HepG2 (cell line): Measurements from ENCODE around the gene TIMM23. TPM values are rescaled to one million over a fixed set of nuclear protein-coding genes. Genes with fewer than 3 reads are reported as not detected.
A peak's percentile ranks its signal among the peaks of the same experiment; 100 is the strongest.

Experiments used
- ATM ChIP-seq: fragments of 450-650 bp; IDR thresholded peaks from 2 replicates; pipeline ENCODE4 v1.7.1; 2017; ENCODE audit warnings: mild to moderate bottlenecking, borderline replicate concordance
- HIVEP1 ChIP-seq: sonication (generic); formaldehyde crosslinking; IDR thresholded peaks from 2 replicates; pipeline ENCODE4 v1.4.0; 2020; ENCODE audit warnings: mild to moderate bottlenecking, missing genetic modification reagents
- HNRNPUL1 ChIP-seq: fragments of 200-400 bp; formaldehyde crosslinking; IDR thresholded peaks from 2 replicates; pipeline ENCODE4 v1.6.1; 2017; ENCODE audit warnings: low read depth, mild to moderate bottlenecking, low read length, moderate library complexity
- HOXA5 ChIP-seq: sonication (generic); formaldehyde crosslinking; IDR thresholded peaks from 2 replicates; pipeline ENCODE4 v1.4.0; 2020; ENCODE audit warnings: missing genetic modification reagents
- IRX3 ChIP-seq: sonication (generic); formaldehyde crosslinking; IDR thresholded peaks from 2 replicates; pipeline ENCODE4 v1.8.1; 2023; ENCODE audit warnings: mild to moderate bottlenecking, low read depth, missing genetic modification reagents, borderline replicate concordance
- KLF9 ChIP-seq: IDR thresholded peaks from 2 replicates; pipeline ENCODE4 v1.6.1; 2016; ENCODE audit warnings: low read depth
- MED13 ChIP-seq: sonication (generic); formaldehyde crosslinking; IDR thresholded peaks from 2 replicates; pipeline ENCODE4 v1.5.0; 2020; ENCODE audit warnings: missing genetic modification reagents
- NFE2 ChIP-seq: sonication (generic); formaldehyde crosslinking; IDR thresholded peaks from 2 replicates; pipeline ENCODE4 v1.4.0; 2020; ENCODE audit warnings: missing genetic modification reagents
- NONO ChIP-seq, 2 experiments: fragments of 450-650 bp in 1 of 2; sonication (generic) in 1 of 2; formaldehyde crosslinking in 1 of 2; IDR thresholded peaks in 1 of 2; conservative IDR thresholded peaks in 1 of 2; 2 replicates each; pipeline versions ENCODE4 v1.6.1 to v1.8.0; 2017 to 2022; ENCODE audit warnings: mild to moderate bottlenecking in 1 of 2, missing genetic modification reagents in 1 of 2, moderate library complexity in 1 of 2
- POGK ChIP-seq: sonication (generic); formaldehyde crosslinking; conservative IDR thresholded peaks from 2 replicates; pipeline ENCODE4 v1.8.0; 2022; ENCODE audit warnings: mild to moderate bottlenecking, moderate library complexity, missing genetic modification reagents
- RCOR2 ChIP-seq: IDR thresholded peaks from 2 replicates; pipeline ENCODE4 v1.6.1; 2016; ENCODE audit warnings: missing biosample characterization, missing genetic modification reagents
- SATB2 ChIP-seq: sonication (generic); formaldehyde crosslinking; IDR thresholded peaks from 2 replicates; pipeline ENCODE4 v1.5.0; 2020; ENCODE audit warnings: missing genetic modification reagents
- THAP11 ChIP-seq: IDR thresholded peaks from 2 replicates; pipeline ENCODE4 v1.6.1; 2016; ENCODE audit warnings: missing biosample characterization, missing genetic modification reagents
- TMF1 ChIP-seq: sonication (generic); formaldehyde crosslinking; IDR thresholded peaks from 2 replicates; pipeline ENCODE4 v1.8.1; 2022; ENCODE audit warnings: low read depth, missing genetic modification reagents
- ZBTB37 ChIP-seq: sonication (generic); formaldehyde crosslinking; IDR thresholded peaks from 2 replicates; pipeline ENCODE4 v1.4.0; 2020; ENCODE audit warnings: mild to moderate bottlenecking, missing genetic modification reagents
- ZFP36L1 ChIP-seq: sonication (generic); formaldehyde crosslinking; IDR thresholded peaks from 2 replicates; pipeline ENCODE4 v1.8.0; 2022; ENCODE audit warnings: mild to moderate bottlenecking, missing genetic modification reagents, moderate library complexity
- ZGPAT ChIP-seq: IDR thresholded peaks from 2 replicates; pipeline ENCODE4 v1.6.1; 2016; ENCODE audit warnings: mild to moderate bottlenecking
- ZNF205 ChIP-seq: IDR thresholded peaks from 2 replicates; pipeline ENCODE4 v1.6.1; 2018; ENCODE audit warnings: missing biosample characterization, missing genetic modification reagents
- ZNF264 ChIP-seq: sonication (generic); formaldehyde crosslinking; IDR thresholded peaks from 2 replicates; pipeline ENCODE4 v1.4.0; 2020; ENCODE audit warnings: missing genetic modification reagents
- ZNF619 ChIP-seq: sonication (generic); formaldehyde crosslinking; IDR thresholded peaks from 2 replicates; pipeline ENCODE4 v1.4.0; 2020; ENCODE audit warnings: mild to moderate bottlenecking, missing genetic modification reagents
- ZNF709 ChIP-seq: sonication (generic); formaldehyde crosslinking; IDR thresholded peaks from 2 replicates; pipeline ENCODE4 v1.5.0; 2020; ENCODE audit warnings: mild to moderate bottlenecking, missing genetic modification reagents
- ZNF770 ChIP-seq: sonication (generic); formaldehyde crosslinking; IDR thresholded peaks from 2 replicates; pipeline ENCODE4 v1.5.0; 2020; ENCODE audit warnings: mild to moderate bottlenecking, missing genetic modification reagents
- ZNF781 ChIP-seq: sonication (generic); formaldehyde crosslinking; IDR thresholded peaks from 2 replicates; pipeline ENCODE4 v1.5.1; 2020; ENCODE audit warnings: borderline replicate concordance, mild to moderate bottlenecking, missing genetic modification reagents; ENCODE audit errors: not compliant biosample characterization
- ZSCAN29 ChIP-seq: sonication (generic); formaldehyde crosslinking; conservative IDR thresholded peaks from 2 replicates; pipeline ENCODE4 v1.4.0; 2020; ENCODE audit warnings: mild to moderate bottlenecking, missing genetic modification reagents
- polyA plus RNA-seq, 8 experiments: library from polyadenylated mRNA; depleted of rRNA in 3 of 8; stranded (reverse) in 7 of 8; unstranded in 1 of 8; fragments of >200 nt; fragmentation: Illumina TruSeq in 4 of 8; extraction: Trizol in 4 of 8; gene quantifications; 2 replicates each; pipeline versions ENCODE4 v1.2.1 to v1.2.3, GENCODE V29; 2011 to 2016; ENCODE audit warnings: low read depth in 4 of 8, missing spikeins in 1 of 8, mixed read lengths in 1 of 8; ENCODE audit not compliant: insufficient read depth in 1 of 8
- total RNA-seq, 5 experiments: library from RNA; depleted of rRNA; stranded (reverse); fragments of >200 nt; fragmentation: Illumina TruSeq; extraction: Trizol; gene quantifications; 2 replicates each; pipeline ENCODE4 v1.2.3, GENCODE V29; 2016; ENCODE audit warnings: low read depth in 1 of 5

Gene TIMM23
- total and polyA plus RNA-seq, 2 of the 13 experiments (the other 11 are each of a cell fraction or from before 2014, with no cell fraction given) = 80.2 to 98.6 TPM

- TF ChIP-seq POGK (CRISPR knock-in tag) (no peak), NFE2 (CRISPR knock-in tag) (no peak), ZNF205 (CRISPR knock-in tag) (peak; percentile 59; the same call in 1 of the 2 replicates), MED13 (CRISPR knock-in tag) (peak; percentile 93; the same call in 1 of the 2 replicates), ZNF770 (peak; percentile 8; the same call in 1 of the 2 replicates), ZGPAT (CRISPR knock-in tag) (peak; percentile 94), ZBTB37 (CRISPR knock-in tag) (peak; percentile 69; the same call in 1 of the 2 replicates), ZNF619 (CRISPR knock-in tag) (no peak), HNRNPUL1 (no peak), TMF1 (CRISPR knock-in tag) (0 out of 2 replicates have a peak, but pooled peaks have one; percentile 55), ZNF264 (peak; percentile 29; the same call in 1 of the 2 replicates), SATB2 (CRISPR knock-in tag) (no peak), HIVEP1 (CRISPR knock-in tag) (no peak), KLF9 (CRISPR knock-in tag) (0 out of 2 replicates have a peak, but pooled peaks have one; percentile 26), ZNF709 (CRISPR knock-in tag) (peak; percentile 31; the same call in 1 of the 2 replicates), ZSCAN29 (CRISPR knock-in tag) (peak; percentile 64; the same call in 1 of the 2 replicates), ATM (peak; percentile 49; the same call in 1 of the 2 replicates), IRX3 (CRISPR knock-in tag) (peak; percentile 83; the same call in 1 of the 2 replicates), ZNF781 (CRISPR knock-in tag) (no peak), ZFP36L1 (CRISPR knock-in tag) (no peak), NONO (IDR thresholded peaks at IDR 0.05) (no peak), NONO (CRISPR knock-in tag; conservative IDR thresholded peaks at IDR 0.05) (peak; percentile 75), THAP11 (CRISPR knock-in tag) (peak; percentile 74), HOXA5 (CRISPR knock-in tag) (peak; percentile 57; the same call in 1 of the 2 replicates), RCOR2 (peak; percentile 90; the same call in 1 of the 2 replicates)
Measured at GRCh38 chr10:45997994-45998763, 25.9 kb downstream of the TIMM23 start (continued).
